GM21367 (cell line): ENCODE data around the gene GPR32.
"Not testable (repeated sequence)": the region's sequence is repeated elsewhere in the genome, so short reads cannot be mapped to it uniquely, and the experiment has no call there.

Experiments
- ATAC-seq: cut with Tn5 transposase; IDR thresholded peaks from one replicate; pipeline ENCODE4 v1.9.1; 2021; ENCODE audit not compliant: unreplicated experiment

Gene GPR32

DNA sequence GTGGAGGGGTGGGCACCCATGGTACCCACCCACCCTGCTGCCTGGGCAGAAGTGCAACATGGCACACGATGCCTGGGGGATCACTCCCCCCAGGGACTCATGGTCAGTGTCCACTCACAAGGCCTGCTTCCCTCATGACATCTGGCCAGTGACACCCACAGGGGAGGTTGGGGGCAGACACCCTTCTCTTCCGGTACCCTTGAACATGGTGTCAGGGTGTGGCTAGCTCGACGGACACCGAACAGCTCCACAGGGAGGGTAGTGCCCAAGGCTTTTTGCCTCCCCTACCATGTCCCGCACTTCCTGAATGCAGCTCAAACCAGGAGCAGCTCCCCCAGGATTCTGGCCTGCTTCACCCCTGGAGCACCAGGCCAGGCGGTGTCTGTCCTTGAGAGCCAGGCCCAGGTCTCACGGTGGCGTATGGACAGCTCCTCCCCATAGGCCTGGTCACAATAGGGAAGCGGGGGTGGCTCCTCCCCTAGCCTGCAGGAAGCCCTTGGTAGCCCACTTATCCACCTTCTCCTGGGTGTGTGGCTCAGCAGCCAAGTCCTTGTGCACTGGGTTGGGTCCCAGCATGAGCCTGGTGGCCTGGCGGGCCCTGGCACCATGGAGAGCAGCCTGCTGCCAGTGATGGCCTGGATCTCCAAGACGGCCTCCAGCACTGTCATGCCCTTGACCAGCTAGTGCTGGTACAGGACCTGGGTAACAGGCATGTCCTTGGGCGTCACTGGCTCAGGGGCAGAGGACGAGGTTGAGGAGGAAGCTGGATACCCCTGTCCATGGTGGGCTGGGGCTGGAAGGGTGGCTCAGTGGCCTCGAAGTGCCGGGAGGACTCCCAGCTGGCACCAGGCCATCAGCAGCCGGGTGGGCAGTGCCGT lies 27.8 kb downstream of the GPR32 start:
- ATAC-seq, result no peak

DNA sequence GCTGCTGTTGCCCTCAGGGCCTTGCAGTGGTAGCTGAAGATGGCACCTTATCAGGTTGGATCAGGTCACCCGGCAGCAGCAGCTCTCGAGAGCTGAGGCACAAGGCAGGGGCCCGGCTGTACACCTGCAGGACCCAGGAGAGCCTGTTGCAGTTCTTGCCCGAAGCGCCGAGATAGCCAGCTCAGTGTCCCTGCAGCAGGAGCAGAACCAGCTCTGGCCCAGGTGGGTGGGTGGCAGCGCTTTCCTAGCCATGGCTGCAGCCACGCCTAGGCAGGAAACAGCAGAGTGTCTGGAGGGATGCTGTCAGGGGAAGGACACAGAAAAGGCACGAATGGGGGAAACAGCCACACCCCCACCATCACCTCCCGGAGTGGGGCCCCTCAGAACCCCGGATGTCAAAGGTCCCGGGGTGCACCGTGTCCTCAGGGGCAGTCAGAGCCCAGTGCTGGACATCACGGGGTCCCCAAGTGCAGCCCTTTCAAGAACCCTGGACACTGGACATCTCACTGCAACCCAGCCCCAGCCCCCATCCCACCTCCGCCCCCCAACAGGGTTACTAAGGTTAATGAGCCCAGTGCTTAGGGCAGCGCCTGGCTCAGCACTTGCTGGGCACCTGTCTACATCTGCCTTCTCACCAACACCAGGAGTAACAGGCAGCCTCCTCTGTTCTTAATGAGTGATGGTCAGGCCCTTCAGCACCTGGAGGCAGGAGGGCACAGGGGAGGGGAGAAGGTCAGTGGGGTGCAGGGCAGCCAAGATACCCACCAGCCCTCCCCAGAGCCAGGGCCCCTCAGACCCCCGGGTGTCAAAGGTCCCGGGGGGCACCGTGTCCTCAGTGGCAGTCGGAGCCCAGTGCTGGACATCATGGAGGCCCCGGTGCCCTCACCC lies 28.6 kb downstream of the GPR32 start:
- no peak for ATAC-seq

DNA sequence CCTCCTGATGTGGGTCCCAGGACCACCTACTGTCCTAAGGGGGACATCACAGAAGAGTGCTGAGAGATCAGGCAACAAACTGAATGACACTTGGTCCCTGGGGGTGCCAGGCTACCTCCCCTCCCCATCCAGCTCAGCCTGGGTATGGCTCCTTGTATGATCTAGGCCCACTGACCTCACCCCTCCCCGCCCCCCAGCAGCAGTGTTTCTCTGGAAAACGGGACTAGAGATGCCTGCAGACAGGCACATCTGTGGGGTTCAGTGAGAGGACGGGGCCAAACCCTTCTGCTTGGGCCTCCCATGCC lies 29.2 kb downstream of the GPR32 start:
- ATAC-seq, result no peak

DNA sequence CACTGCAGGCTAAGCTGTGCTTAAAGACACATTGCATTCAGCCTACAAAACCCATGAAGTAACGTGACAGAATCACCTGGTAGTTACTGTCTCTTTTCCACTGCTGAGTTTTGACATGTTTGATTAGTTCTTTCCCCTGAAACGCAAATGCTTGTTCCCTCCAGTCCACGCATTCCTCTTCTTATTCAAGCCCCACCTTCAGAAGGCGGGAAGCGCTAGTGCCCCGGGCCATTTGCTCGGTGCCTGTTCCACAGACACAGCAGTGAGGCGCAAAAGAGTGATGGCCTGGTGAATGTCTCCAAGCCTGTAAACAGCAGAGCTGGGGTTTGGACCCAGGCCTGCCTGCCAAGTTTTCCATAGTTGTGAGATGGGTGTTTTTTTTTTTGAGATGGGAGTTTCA lies 30.8 kb downstream of the GPR32 start:
- ATAC-seq, result no peak

DNA sequence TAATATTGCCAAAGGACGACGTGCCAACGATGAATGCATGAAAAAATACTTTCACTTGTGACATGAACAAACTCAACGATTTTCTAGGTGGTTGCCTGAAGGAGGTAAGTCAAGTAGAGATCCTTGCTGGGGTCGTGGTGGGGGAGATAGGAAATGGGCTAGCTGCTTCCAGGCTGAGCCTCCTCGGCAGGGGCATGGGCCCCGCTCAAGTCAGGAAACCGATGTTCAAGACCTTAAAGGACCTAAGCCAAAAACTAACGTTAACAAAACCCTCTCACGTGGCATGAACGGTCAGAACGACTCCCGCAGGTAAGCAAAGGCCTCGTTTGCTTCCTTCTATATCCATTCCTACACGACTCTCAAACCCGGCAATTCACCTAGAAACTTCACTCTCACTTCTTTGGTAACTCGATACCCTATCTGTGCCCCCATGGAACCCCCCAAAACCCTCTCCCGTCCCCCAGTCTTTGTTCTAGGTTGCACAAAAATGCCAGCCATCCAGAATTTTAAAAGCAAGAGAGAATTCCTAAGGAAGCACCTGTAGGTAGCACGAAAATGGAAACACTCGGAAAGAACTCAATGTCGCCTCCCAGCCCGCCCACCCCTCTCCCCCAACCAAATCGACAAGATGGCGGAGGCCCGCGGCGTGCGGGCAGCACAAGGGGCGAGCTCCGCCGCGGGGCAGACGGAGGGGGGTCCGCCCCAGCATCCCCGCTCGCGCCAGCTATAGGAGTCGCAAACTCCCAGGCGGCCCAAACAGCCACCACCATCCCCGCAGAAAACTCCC lies 33.6 kb downstream of the GPR32 start:
- no peak for ATAC-seq

DNA sequence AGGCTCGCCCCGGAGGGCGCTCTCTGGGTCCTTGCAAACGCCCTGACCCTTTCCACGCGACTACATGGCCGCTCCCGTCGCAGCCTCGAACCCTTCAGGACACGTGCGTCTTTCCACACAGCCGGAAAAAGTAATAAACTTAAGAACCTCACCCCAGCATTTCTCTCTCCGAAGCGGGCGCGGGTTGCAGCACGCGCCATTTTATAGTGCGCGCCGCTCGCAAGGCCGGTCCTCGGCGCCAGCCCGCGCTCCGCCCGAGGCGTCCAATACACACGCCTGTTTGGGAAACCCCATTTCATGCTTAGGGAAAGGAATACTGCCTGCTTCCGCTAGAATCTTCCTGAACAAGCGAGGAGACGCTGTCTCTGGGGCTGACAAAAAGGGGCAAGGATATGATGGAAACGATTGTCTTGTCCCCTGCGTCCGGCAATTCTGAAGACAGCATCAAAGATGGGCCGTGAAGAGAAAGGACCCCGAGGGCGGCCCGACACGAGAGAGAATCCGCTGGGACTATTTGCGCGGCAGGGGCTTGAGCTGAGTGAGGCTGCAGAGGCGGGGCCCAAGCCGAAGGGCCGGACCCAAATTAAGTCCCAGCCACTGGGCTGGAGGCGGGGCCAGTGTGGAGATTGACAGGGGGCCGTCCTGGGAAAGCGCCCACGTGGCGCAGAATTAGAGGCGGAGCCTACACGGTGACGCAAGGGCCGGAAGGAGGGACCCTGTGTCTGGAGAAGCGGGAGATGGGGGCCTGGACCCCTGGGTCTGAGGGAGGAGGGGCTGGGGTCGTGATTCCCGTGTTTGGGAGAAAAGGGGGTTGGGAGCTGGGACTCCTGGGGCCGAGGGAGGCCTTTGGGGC lies 34.4 kb downstream of the GPR32 start:
- ATAC-seq, result peak; percentile 68

DNA sequence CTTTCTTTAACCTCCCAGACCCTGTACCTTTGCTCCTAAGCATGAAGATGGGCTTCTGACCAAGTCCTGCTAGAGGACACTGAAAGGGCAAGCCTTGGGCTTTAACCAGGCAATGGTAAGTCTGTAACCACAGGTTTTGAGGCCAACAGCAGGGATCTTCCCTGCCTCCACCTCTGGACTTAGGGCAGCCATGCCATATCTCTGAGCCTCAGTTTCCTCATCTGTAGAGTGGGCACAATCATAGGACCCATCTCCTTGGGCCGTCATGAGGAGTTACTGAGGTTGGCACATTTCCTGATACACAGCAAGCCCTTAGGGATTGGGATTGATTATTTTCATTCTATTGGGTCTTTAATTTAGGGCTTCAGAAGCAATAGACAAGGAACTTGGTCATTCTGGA lies 38.6 kb downstream of the GPR32 start:
- no peak for ATAC-seq

DNA sequence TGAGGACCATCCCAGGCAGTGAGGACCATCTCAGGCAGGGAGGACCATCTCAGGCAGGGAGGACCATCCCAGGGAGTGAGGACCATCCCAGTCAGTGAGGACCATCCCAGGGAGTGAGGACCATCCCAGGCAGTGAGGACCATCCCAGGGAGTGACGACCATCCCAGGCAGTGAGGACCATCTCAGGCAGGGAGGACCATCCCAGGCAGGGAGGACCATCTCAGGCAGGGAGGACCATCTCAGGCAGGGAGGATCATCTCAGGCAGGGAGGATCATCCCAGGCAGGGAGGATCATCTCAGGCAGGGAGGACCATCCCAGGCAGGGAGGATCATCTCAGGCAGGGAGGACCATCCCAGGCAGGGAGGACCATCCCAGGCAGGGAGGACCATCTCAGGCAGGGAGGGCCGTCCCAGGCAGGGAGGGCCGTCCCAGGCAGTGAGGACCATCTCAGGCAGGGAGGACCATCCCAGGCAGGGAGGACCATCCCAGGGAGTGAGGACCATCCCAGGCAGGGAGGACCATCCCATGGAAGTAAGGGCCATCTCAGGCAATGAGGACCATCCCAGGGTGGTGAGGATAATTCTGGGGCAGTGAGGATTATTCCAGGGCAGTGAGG lies 41.5 kb downstream of the GPR32 start:
- not testable (repeated sequence) for ATAC-seq

DNA sequence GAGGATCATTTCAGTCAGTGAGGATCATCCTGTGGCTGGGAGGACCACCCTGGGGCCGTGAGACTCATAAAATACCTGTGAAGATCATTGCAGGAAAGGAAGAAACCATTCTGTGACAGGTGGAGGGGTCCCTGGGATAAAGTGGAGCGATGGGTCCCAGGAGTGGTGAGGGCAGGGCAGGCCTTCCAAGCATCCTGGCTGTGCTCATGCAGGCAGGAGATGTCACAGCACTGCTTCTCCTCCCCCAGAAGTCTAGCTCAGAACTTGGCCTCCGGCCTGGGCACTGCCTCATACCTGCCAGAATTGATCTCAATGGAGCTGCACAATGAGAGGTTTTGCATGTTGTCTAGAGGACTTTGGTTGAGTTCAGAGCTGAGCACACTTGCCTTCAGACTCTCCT lies 42.2 kb downstream of the GPR32 start:
- no peak for ATAC-seq

DNA sequence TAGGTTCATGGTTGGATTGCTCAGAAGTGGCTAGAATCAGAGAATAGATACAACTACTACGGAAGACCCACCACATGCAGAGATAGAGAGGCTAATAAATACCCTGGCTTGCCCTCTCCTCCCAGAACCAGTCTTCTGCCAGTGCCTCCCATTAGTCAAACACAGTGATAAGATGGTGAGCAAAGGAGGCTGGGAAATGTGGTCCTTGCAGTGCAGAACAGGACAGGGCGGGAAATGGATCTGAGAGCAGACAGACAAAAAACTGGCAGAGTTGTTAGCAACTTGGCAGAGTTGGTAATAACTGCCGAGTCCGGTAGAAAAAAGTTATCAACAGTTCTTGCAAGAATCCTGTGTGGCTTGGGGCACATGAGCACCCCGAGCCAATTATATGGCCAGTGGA lies 44.6 kb downstream of the GPR32 start:
- ATAC-seq, result no peak

DNA sequence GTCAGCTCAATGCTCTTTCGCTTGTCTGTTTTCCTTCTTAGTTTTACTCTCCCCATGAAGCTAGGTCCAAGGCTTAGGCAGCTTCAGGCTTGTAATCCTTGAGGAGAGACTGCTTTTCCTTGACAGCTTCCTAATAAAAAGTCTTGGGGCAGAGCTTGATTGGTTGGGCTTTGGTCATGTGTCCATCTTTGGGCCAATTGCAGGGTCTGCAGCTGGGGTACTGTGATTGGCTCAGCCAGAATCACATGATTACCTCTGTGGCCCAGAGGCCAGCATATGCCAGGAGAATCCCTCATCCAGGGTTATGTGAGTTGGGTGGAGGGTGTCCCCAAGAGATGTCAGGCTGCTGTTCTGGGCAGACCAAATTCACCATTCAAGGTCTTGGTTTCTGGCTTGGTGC lies 45.2 kb downstream of the GPR32 start:
- no peak for ATAC-seq

DNA sequence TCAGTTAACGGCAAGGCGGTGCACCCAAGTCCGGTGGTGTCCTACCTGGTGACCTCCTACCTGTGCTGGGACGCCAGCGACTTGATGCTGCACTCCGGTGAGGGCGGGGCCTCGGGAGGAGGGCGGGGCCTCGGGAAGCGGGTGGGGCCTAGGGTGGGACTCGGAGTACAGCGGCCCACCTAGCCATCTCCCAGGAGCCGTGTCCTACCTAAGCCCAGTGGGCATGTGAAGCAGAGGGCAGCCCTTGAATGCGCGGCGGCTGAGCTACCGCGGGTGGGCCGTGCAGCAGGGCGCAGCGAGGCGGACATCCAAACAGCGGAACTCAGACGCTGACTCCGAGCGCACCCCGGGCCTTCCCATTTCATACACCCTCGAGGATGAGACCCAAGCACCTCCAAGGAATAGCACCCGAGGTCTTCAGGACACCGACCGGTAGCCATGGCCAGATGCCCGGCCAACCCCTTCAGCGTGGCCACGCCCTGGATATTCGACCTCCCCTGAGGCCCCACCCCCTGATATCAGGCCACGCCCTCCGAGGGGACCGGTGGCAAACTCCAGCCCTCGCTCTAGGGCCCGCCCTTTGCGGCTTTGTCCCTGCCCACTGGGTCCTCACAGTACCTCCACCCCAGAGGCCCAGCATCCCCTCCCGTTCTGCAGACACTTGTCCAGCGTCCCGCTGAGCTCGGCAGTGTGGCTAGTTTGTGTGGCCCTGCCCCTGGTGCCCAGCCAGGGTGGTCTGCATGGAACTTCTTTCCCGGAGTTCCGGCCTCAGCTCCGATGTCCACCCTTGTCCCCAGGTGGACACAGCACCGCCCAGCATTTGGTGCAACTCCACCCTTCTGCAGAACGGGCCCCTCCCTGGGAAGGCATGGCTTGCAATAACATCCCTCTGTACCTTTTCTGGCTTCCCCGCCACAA lies 47.9 kb downstream of the GPR32 start:
- ATAC-seq, result peak; percentile 39

DNA sequence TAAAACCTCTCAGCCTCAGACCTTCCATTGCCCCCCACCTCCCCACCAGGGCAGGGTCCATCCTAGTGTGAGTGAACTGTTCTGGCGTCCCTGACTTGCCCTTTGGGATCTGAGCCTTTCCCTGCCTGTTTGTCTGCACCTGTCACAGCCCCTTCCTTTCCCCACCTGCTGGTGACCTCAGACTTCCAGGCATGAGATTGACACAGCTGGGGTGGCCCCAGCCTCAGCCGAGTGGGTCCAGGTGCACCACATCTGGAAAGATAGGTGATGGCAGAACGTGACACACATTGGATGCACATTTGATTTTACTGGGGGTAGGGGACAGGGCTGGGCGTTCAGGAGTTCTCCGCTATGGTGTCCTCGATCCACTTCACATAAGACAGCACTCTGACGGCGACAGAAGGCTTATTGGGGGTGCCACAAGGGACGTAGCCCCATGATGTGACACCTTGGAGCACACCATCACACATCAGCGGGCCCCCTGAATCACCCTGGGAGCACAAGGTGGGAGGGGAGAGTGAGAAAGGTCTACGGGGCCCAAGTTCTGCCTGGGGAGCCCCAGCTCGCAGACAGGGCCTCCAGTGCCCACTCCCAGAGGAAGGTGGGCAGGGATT lies 48.7 kb downstream of the GPR32 start:
- no peak for ATAC-seq

DNA sequence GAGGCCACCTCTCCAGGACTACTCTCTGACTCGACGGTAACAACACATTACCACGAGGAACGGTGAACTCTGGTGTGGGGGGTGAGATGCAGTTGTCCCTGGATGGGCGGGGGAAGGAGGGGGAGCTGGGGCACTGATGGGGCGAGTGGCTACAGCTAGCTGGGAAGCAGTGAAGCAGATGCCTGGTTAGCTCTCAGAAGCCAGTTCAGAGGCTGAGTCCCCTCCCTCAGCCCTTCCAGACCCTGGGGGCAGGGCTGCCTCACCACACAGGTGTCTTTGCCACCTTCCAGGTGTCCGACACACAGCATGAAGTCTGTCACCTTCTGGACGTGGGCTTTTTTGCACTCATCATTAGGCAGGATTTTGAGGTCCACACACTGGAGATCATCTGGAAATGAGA lies 49.4 kb downstream of the GPR32 start:
- no peak for ATAC-seq

DNA sequence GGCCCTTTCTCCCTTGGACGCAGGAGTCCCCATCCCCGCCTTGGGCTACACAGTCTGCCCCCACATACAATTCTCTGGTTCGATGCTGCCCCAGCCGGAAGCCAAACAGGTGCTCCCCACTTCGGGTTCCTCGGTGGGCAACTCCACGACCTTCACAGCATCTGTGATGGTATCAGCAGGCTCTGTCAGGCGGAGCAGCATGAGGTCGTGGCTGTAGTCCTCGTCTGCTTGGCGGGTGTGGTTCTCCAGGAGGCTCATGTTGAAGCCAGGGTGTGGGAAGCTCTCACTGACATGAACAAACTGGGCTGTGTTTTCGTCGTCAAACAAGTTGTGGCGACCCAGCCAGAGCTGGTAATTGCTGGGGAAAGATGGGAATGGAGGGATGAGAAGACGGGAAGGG lies 49.8 kb downstream of the GPR32 start:
- ATAC-seq, result no peak

DNA sequence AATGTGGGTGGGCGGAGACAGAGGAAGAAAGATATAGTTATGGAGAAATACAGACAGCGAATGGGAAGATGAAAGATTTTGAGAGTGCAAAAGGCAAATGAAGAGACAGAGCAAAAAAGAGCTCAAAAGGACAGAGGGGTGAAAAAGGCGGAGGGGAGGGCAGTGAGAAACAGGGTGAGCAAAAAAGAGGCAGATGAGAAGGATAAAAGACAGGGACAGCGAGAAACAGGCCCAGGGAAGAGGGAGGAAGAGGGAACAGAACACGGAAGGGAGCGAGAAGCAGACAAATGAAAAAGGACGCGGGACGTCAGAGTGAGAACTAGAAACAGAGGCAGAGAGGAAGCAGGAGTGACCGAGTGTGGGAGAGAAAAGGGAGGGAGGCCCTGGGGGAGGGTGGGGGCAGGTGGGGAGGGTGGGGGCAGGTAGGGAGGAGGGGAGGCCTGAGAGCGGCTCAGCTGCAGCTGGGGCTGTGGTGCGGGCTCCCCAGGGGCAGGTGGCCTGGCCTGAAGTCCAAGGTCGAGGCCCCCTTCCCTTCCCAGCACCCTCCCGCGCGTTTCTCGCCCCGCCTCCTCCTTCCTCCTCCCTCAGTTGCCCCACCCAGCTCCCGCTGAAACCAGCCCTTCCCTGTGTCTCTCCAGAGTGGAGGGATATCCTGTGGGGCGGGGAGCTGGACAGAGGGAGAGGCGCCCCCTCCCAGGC lies 50.4 kb downstream of the GPR32 start:
- ATAC-seq, result no peak

DNA sequence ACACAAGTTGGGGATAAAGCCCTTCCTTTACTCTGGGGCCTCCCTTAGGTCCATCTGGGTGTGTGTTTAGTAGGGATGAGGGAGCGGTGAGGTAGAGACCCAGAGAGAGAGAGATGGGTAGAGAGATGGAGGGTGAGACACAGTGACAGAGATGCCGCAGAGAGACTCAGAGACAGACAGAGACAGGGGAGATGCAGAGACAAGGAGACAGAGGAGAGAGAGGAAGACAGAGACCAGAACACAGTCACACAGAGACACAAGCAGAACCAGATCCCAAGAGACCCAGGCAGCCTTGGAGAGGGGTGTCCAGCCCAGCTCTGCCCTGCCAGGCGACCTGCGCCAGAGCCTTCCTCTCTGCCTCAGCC lies 51.0 kb downstream of the GPR32 start:
- no peak for ATAC-seq
